NCI-H82 (cell line): ENCODE measurements around the gene ENTREP1.
"Not testable (repeated sequence)": the region's sequence is repeated elsewhere in the genome, so short reads cannot be mapped to it uniquely, and the experiment has no call there.

ENCODE experiments used
- DNase-seq: peaks from one replicate; lab custom pipeline; 2025; lab: John Stamatoyannopoulos, UW

The ENTREP1 gene

GRCh38 chr9:69371001-69371400 is 46.0 kb downstream of the ENTREP1 start:
- no peak for DNase-seq

DNA sequence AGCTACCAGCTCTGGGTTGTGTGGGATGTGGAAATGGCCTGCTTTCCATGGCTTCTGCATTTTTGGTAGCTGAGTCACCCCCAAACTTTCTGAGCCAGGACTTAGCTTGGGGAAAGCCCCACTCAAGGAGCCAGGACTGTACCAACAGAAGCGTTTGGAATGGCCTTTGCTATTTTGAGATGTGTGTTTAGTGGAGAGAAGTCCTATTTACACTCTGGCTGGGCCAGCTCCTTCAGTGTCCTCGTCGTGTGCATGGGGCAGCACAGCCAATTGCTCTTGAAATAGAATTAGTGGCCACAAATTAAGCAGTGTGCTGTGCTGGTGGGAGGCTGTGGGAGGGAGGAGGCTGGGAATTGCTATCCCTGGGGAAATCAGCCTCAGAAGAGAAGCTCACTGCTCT is 51.6 kb downstream of the ENTREP1 start:
- DNase-seq: no peak

GRCh38 chr9:69377291-69377690 is 52.3 kb downstream of the ENTREP1 start:
- no peak for DNase-seq

DNA sequence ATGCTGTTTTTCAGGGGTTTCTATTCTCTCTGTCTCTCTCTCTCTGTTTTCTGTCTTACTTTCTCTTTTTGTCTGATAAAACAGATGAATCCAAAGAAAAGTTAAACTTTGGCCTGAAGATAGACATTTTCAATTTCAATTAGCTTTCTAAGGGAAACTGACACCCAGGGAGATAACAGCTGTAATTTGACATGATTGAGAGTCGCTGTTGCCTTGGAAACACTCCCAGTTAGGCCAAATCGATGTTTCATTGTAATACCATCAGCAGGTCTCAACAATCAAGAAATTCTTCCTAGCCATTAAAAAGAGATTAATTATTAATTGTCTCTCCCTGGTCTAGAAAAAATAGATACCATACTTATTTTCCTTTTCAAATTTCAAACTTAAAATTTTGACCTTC is 53.0 kb downstream of the ENTREP1 start:
- DNase-seq: no peak

DNA sequence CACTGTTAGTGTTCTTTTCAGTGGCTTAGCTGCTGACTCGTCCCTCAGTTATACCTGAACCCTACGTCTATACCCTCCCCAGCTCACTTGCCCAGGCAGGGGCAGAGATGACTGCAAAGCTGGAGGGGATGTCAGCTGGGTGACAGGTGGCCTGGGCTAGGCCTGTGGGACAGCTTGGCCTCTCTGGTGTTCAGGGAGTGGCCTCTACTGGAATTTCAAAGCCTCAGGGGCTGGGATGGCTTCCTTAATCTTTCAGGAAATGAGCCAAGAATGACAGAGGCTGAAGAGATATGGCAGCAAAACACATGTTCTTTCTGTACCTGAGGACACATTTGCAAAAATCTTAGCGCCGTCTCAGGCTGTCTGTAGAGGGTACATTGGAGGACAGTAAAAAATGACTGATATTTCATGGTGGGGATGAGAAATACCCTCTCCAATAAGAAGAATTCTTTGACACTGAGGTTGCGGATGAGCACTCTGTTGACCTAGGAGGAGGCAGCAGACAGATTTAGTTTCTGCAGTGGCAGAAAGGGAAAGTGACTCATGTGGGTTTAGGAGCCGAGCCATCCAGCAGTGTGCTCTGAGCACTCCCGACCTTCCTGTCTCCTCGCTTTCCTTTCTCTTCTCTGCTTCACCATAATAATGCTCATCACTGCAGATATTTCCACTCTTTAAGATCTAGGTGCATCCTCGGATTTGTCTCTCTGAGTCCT is 54.4 kb downstream of the ENTREP1 start:
- DNase-seq: peak; percentile 32

DNA sequence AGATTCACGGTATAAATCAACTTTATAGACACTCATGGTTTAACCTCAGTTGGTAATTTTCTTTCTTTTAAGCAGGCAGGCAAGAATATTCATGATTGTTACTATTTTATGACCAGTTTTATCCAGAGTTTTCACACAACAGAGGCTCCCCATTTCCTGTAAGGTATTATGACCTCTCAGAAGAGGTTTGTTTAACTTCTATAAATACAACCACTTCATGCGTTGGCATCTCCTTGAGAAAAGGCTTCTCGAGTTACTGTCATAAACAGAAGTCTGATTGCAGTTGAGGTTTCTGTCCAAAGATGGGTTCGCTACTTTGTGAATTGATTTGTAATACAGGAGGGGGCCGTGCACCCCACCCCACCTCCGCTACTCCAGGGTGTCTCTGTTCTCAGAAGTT is 55.3 kb downstream of the ENTREP1 start:
- no peak for DNase-seq

DNA sequence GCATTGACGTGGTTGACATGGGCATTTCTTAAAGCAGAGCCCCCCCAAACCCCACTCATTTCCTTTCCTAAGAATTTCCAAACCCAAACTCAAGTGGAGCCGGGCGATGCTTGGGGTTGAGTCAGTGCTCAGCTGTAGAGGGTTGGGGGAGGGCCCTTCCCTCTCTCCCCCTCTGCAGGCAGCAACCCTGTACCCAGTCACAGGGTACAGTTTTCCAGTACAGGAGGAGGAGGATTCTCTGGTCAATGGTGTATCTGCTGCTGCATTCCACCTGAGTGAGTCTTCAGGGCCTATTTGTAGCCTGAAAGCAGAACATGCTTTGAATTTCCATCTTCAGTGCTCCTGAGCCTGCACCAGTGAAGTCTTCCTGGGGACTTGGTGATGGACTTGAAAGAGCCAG is 55.8 kb downstream of the ENTREP1 start:
- DNase-seq: no peak

GRCh38 chr9:69382135-69382534 is 57.1 kb downstream of the ENTREP1 start:
- DNase-seq: no peak

DNA sequence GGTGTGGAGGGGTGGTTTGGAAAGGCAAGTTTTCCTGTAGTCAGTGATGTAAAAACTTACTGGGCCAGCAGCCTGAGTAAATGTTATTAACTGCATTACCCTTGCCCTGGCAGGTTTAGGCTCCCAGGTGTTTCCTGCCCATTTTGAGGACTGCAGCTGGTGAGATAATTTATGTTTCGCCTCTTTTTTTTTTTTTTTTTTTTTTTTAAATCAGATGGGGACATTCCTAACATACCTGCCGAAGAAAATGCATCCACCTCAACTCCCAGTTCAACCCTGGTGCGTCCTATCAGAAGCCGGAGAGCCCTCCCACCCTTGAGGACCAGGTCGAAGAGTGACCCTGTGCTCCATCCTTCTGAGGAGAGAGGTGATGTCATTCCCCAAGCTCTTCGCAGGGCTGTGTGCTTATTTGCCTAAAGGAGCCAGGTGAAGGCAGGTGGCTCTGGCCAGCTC is 60.6 kb downstream of the ENTREP1 start:
- no peak for DNase-seq

DNA sequence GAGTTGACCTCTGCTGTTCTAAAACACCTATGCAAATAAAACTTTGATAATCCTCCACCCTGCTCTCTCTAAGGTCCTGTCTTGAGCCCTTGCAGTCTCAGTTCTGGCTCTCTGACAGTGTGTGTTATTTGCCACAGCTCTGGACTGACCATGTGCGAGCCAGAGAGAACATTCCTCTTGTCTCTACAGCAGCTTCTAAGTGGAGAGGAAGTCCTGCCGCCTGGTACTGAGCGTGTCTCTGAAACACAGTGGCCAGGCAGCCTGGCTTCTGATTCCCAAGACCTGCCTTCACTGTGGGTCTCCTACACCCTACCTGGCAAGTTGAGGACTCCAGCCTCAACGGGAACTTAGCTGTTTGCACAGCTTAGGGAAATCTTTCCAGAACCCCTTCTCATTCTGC is 61.6 kb downstream of the ENTREP1 start:
- no peak for DNase-seq

DNA sequence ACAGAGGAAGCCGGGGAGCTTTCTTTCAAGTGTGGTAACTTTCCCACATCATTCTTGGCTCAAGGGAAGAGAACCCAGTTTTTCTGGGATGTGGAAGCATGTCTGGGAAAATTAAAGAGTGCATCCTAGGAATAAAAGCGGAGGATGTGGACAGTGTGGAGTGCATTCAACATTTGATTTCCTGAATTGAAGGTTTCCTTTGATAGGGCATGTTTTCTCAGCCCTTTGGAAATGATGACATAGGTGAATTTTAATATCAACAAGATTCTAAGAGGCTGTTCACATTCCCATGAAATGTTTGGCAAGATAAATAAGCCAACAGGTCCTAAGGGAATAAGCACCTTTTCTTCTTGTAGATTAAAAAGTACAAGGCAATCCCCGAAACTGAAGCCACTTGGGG is 63.6 kb downstream of the ENTREP1 start:
- DNase-seq: no peak

DNA sequence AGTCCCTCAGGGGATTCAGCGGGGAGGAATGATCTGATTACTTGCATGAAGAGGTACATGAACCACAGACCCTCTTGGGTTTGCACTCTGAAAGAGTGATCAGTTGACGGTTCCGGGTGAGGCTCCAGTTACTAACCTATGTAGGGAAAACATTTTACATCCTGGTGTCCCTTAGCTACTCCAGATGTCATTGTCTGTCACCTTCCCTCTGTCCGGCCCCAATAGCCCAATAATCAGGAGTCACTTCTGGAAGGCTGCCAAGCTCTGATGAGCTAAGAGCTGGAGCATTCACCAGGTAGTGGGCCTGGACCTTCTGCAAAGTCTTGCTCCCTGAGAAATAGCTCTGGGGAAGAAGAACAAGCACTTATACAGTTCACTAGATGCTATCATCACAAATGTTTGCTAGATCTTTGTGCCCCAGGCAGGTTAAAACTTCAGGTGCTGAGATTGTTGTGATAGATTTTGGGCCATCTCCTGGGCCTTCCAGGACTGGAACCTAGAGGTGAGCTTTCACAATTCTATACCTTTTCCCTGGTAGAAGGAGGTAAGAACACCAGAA is 64.5 kb downstream of the ENTREP1 start:
- DNase-seq: peak; percentile 33

- no peak for DNase-seq
Observed at GRCh38 chr9:69391487-69391886, 66.5 kb downstream of the ENTREP1 start.

DNA sequence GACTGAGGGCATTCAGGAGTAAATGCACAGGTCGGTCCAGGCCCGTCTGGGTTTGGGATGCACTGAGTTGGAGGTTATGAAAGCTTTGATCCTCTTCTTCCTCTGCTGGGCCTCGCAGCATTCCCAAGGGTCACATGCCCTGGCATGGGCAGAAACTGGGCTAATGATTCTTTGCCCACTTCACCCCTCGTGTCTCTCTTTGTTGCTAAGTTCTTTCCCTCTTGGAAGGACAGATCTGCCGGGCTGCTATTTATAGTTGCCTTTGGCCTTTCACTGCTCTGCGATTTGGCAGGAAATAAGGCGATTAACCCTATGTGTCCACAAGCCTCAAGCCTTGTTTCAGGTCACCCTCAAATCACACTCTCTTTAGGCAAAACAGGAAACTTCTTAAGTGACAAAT is 66.9 kb downstream of the ENTREP1 start:
- DNase-seq: no peak

- no peak for DNase-seq
Observed at GRCh38 chr9:69392826-69393225, 67.8 kb downstream of the ENTREP1 start.

GRCh38 chr9:69393425-69393824 is 68.4 kb downstream of the ENTREP1 start:
- DNase-seq: no peak

- DNase-seq: no peak
Observed at GRCh38 chr9:69395718-69396117, 70.7 kb downstream of the ENTREP1 start.

DNA sequence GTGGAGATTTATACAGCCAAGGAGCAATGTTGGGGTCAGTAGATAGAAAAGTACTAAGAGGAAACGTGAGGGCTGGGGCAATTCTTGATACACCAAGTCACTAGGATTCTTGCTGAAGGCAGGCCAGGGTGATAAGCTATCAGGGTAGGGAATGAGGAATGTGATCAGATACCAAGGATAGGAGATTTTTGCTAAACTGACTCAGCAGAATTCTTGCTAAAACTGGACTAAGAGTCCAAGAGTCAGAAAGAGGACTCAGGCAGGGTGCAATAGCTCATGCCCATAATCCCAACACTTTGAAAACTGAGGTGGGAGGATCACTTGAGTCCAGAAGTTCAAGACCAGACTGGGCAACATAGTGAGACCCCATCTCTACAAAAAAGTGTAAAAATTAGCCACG is 71.7 kb downstream of the ENTREP1 start:
- DNase-seq: no peak

DNA sequence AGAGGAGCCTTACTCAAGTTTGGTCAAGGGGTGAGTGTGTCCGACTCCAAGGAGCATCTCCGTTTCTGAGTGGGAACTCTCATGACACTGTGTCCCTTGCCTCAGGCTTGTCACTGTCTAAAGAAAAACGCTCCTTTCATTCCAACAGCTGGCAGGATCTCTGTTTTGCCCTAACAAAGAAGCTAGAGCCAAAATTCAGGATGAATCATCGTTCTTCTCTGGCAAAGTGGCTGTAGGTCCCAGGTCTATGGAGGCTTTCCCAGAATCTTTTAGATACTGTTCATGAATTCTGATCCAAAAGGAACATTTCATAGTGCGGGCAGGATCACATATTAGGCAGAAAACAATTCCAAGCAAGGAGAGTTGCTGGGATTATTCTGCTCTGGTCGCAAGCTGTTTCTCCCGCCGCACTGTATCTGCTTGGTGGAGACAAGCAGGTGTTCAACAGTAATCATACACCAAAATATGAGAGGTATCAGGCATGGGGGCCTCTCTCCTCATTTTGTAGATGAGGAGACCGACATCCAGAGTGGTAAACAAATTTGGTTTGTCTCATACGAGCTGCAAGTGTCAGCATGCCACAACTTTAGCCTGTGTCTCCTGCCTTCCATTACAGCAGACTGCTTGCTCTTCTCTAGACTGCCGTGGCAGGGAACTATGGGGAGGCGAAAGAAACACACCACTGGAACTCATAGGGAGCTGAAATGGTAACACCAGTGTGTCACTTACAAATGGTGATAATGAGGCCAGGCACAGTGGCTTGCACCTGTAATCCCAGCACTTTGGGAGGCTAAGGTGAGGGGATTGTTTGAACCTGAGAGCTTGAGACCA is 72.6 kb downstream of the ENTREP1 start:
- DNase-seq: no peak

- DNase-seq: no peak
Observed at GRCh38 chr9:69400470-69400869, 75.5 kb downstream of the ENTREP1 start.

DNA sequence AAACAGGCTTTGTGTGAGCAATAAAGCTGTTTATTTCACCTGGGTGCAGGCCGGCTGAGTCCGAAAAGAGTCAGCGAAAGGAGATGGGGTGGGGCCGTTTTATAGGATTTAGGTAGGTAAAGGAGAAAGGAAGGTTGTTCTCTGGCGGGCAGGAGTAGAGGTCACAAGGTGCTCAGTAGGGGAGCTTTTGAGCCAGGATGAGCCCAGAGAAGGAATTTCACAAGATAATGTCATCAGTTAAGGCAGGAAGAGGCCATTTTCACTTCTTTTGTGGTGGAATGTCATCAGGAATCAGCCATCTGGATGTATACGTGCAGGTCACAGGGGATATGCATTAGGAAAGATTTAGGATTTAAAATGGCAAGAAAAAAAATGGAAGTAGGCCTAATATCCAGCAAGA is 84.9 kb downstream of the ENTREP1 start:
- not testable (repeated sequence) for DNase-seq

DNA sequence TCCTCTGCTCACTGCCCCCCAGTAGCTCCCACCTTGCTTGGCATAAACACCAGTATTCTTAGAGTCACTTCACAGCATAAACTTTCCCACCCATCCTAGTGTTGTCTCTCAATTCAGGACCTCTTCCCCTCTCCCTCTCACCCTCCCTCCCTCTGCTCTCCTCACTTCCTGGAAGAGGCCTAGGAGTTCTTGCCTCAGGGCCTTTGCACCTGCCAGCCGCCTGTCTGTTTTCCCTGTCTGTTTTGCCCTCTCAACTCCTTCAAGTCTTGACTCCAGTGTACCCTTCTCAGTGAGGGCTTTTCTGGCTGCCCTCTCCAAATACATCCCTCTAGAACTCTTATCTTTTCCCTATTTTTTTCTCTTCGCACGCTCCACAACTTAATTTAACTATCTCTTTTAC is 86.2 kb downstream of the ENTREP1 start:
- DNase-seq: no peak
